Neutrophil (primary cell): ENCODE results near the gene LAMA4.

ENCODE experiments used
- H3K27ac ChIP-seq: fragments of 200-600 bp; sonication (generic); 2 replicates; pipeline ENCODE4 v1.5.1; 2016; ENCODE audit warnings: mild to moderate bottlenecking, moderate library complexity
- H3K27me3 ChIP-seq: fragments of 200-600 bp; sonication (generic); 2 replicates; pipeline ENCODE4 v1.6.0; 2016; ENCODE audit warnings: mild to moderate bottlenecking
- H3K36me3 ChIP-seq: fragments of 200-600 bp; sonication (generic); 2 replicates; pipeline ENCODE4 v1.5.1; 2017
- H3K4me1 ChIP-seq, 2 experiments: fragments of 200-600 bp in 1 of 2; sonication (generic) in 1 of 2; 1 replicate in 1 of 2; 2 replicates in 1 of 2; pipeline versions ENCODE4 v1.5.1 to v1.6.1; 2013 to 2016; ENCODE audit warnings: low read depth in 1 of 2, low read length in 1 of 2, mild to moderate bottlenecking in 1 of 2, moderate library complexity in 1 of 2; ENCODE audit not compliant: control insufficient read depth in 1 of 2, insufficient read depth in 1 of 2
- H3K4me3 ChIP-seq, 2 experiments: fragments of 200-600 bp in 1 of 2; sonication (generic) in 1 of 2; 1 replicate in 1 of 2; 2 replicates in 1 of 2; pipeline ENCODE4 v1.5.1; 2013 to 2016; ENCODE audit warnings: low read depth in 1 of 2, low read length in 1 of 2, mild to moderate bottlenecking in 1 of 2, moderate library complexity in 1 of 2
- H3K9me3 ChIP-seq: fragments of 200-600 bp; sonication (generic); 2 replicates; pipeline ENCODE4 v1.5.1; 2016
- CTCF ChIP-seq: fragments of 200-600 bp; sonication (generic); IDR thresholded peaks from 2 replicates; pipeline ENCODE4 v1.5.1; 2016; ENCODE audit warnings: antibody characterized with exemption

Gene LAMA4

GRCh38 chr6:112123982-112124381 is 130.4 kb downstream of the LAMA4 start:
- TF ChIP-seq CTCF, result no peak
- no peaks in the 10 kb centered on the region for H3K4me1 ChIP-seq
- no peaks in the 10 kb centered on the region for H3K9me3 ChIP-seq
- H3K27ac ChIP-seq, result no peak overlapping the region
- H3K27me3 ChIP-seq, result no peaks in the 10 kb centered on the region
- no peaks in the 10 kb centered on the region for H3K36me3 ChIP-seq
- no peak overlapping the region for H3K4me3 ChIP-seq

GRCh38 chr6:112122756-112123155 is 131.6 kb downstream of the LAMA4 start:
- H3K4me1 ChIP-seq, result no peaks in the 10 kb centered on the region
- no peaks in the 10 kb centered on the region for H3K9me3 ChIP-seq
- H3K27ac ChIP-seq, result no peak overlapping the region
- no peaks in the 10 kb centered on the region for H3K27me3 ChIP-seq
- no peaks in the 10 kb centered on the region for H3K36me3 ChIP-seq
- TF ChIP-seq CTCF, result no peak
- no peak overlapping the region for H3K4me3 ChIP-seq

GRCh38 chr6:112118034-112118433 is 136.3 kb downstream of the LAMA4 start:
- H3K9me3 ChIP-seq, result no peaks in the 10 kb centered on the region
- H3K36me3 ChIP-seq, result no peaks in the 10 kb centered on the region
- no peak overlapping the region for H3K27ac ChIP-seq
- TF ChIP-seq CTCF, result no peak
- H3K4me3 ChIP-seq, result no peak overlapping the region
- no peaks in the 10 kb centered on the region for H3K27me3 ChIP-seq
- no peaks in the 10 kb centered on the region for H3K4me1 ChIP-seq

GRCh38 chr6:112117554-112117953 is 136.8 kb downstream of the LAMA4 start:
- no peak for TF ChIP-seq CTCF
- H3K4me3 ChIP-seq, result no peak overlapping the region
- H3K27me3 ChIP-seq, result no peaks in the 10 kb centered on the region
- no peaks in the 10 kb centered on the region for H3K4me1 ChIP-seq
- H3K27ac ChIP-seq, result no peak overlapping the region
- no peaks in the 10 kb centered on the region for H3K9me3 ChIP-seq
- H3K36me3 ChIP-seq, result no peaks in the 10 kb centered on the region

GRCh38 chr6:112116221-112116620 is 138.1 kb downstream of the LAMA4 start:
- H3K4me3 ChIP-seq, result no peak overlapping the region
- no peaks in the 10 kb centered on the region for H3K27me3 ChIP-seq
- TF ChIP-seq CTCF, result no peak
- no peaks in the 10 kb centered on the region for H3K4me1 ChIP-seq
- H3K27ac ChIP-seq, result no peak overlapping the region
- H3K9me3 ChIP-seq, result no peaks in the 10 kb centered on the region
- H3K36me3 ChIP-seq, result no peaks in the 10 kb centered on the region

GRCh38 chr6:112114577-112115223 is 139.7 kb downstream of the LAMA4 start:
- Histone ChIP-seq H3K9me3 (no peaks in the 10 kb centered on the region), H3K36me3 (no peaks in the 10 kb centered on the region)

More at GRCh38 chr6:112114577-112115223, 139.7 kb downstream of the LAMA4 start:
- Histone ChIP-seq H3K27me3 (no peaks in the 10 kb centered on the region), H3K4me1 (no peaks in the 10 kb centered on the region), H3K4me3 (no peak overlapping the region), H3K27ac (no peak overlapping the region)
- TF ChIP-seq CTCF, result no peak
